GM21825 (cell line): ENCODE results near the gene RIN1.

Source experiments
- ATAC-seq: cut with Tn5 transposase; IDR thresholded peaks from one replicate; pipeline ENCODE4 v1.9.1; 2021; ENCODE audit warnings: mild to moderate bottlenecking, moderate library complexity; ENCODE audit not compliant: unreplicated experiment

The RIN1 gene

GRCh38 chr11:66335531-66336233 lies 552 bp downstream of the RIN1 start:
- no peak for ATAC-seq

GRCh38 chr11:66334605-66335442 lies 1.4 kb downstream of the RIN1 start:
- ATAC-seq, result no peak

- no peak for ATAC-seq
Measured at GRCh38 chr11:66333896-66334604, 2.2 kb downstream of the RIN1 start.

- no peak for ATAC-seq
Measured at GRCh38 chr11:66333220-66333877, 2.9 kb downstream of the RIN1 start.

GRCh38 chr11:66332371-66333219 lies 3.6 kb downstream of the RIN1 start:
- no peak for ATAC-seq

GRCh38 chr11:66331542-66332370 lies 4.5 kb downstream of the RIN1 start:
- no peak for ATAC-seq

GRCh38 chr11:66330931-66331330 lies 5.3 kb downstream of the RIN1 start:
- ATAC-seq, result no peak

GRCh38 chr11:66329165-66329673 lies 7.0 kb downstream of the RIN1 start:
- no peak for ATAC-seq

- no peak for ATAC-seq
Measured at GRCh38 chr11:66328302-66329144, 7.7 kb downstream of the RIN1 start.

- ATAC-seq, result no peak
Measured at GRCh38 chr11:66328031-66328301, 8.3 kb downstream of the RIN1 start.

GRCh38 chr11:66327171-66328030 lies 8.8 kb downstream of the RIN1 start:
- no peak for ATAC-seq

- no peak for ATAC-seq
Measured at GRCh38 chr11:66326261-66327111, 9.7 kb downstream of the RIN1 start.

- ATAC-seq, result no peak
Measured at GRCh38 chr11:66325263-66325671, 11.0 kb downstream of the RIN1 start.

- ATAC-seq, result no peak
Measured at GRCh38 chr11:66324664-66325063, 11.6 kb downstream of the RIN1 start.

- ATAC-seq, result no peak
Measured at GRCh38 chr11:66323684-66324083, 12.6 kb downstream of the RIN1 start.

- ATAC-seq, result no peak
Measured at GRCh38 chr11:66322732-66323427, 13.4 kb downstream of the RIN1 start.
